ENCODE data around the gene GABPB2.
A peak's percentile ranks its signal among the peaks of the same experiment; 100 is the strongest.

GABPB2 gene

DNA sequence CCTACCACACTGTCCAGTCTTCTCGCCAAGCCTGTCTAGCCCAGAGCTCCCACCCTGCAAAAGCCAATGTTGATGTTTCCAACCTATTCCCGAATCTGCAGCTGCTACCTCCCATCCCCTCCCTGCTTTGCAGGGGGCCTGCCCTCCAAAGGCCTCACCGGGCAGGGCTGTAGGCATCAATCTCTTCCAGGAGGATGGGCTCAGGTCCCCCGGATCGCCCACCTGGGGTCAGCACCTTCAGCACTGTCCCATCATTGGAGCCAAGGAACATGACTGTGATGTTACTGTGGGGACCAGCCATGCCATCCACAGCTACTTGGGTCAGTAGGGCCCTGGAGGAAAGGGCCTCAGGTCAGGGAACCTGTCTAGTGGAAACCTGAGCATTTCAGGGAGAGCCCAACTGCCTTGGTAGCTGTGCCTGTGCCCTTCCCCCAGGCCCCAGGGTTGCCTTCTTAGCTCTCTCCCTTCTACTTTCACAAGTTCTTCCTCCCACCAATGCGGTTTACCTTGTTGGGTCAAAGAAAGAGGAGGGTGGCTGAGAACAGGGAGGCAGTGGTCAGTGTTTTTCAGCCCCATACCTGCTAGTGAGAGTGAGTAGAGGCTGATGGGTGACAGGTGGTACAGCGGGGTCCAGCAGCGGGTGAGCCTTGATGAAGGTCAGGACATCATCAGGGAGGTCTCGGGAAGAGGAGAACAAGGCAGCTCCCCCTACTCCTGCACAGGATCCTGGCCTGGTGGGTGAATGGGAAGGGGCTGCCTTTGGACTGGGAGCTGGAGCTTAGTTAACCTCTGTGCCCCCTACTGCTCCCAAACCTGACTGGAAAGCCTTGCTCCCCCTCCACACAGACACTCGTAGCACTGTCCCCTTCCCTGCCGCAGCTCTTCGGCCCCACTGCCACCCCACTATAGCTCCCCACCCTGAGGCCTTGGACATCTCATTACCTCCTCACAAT is 65.1 kb downstream of the GABPB2 start:
- Histone ChIP-seq H3K9ac (ENCODE audit: low read length) (no peak overlapping the region), H3K36me3 (ENCODE audit: control insufficient read depth, low read depth, low read length) (peaks cover 28% of the 10 kb centered on the region), H3K9me3 (ENCODE audit: control insufficient read depth, low read depth, low read length) (no peaks in the 10 kb centered on the region), H3K27me3 (ENCODE audit: control insufficient read depth, insufficient read depth, low read length) (peaks cover 32% of the 10 kb centered on the region), H3K4me1 (ENCODE audit: control insufficient read depth, low read depth, low read length) (no peaks in the 10 kb centered on the region), H3K4me3 (ENCODE audit: low read length) (no peak overlapping the region), H3K27ac (ENCODE audit: low read length) (no peak overlapping the region)

- Histone ChIP-seq H3K27ac (ENCODE audit: low read length) (no peak overlapping the region), H3K36me3 (ENCODE audit: control insufficient read depth, low read depth, low read length) (peaks cover 28% of the 10 kb centered on the region), H3K27me3 (ENCODE audit: control insufficient read depth, insufficient read depth, low read length) (peaks cover 14% of the 10 kb centered on the region), H3K9me3 (ENCODE audit: control insufficient read depth, low read depth, low read length) (no peaks in the 10 kb centered on the region), H3K4me3 (ENCODE audit: low read length) (no peak overlapping the region), H3K4me1 (ENCODE audit: control insufficient read depth, low read depth, low read length) (no peaks in the 10 kb centered on the region), H3K9ac (ENCODE audit: low read length) (no peak overlapping the region)
These were observed 67.2 kb downstream of the GABPB2 start for GRCh38 chr1:151137789-151138188.

GRCh38 chr1:151142411-151143056 is 72.0 kb downstream of the GABPB2 start:
- Histone ChIP-seq H3K9ac (ENCODE audit: low read length) (no peak overlapping the region), H3K27me3 (ENCODE audit: control insufficient read depth, insufficient read depth, low read length) (peaks cover 23% of the 10 kb centered on the region), H3K4me1 (ENCODE audit: control insufficient read depth, low read depth, low read length) (peaks cover 27% of the 10 kb centered on the region)

DNA sequence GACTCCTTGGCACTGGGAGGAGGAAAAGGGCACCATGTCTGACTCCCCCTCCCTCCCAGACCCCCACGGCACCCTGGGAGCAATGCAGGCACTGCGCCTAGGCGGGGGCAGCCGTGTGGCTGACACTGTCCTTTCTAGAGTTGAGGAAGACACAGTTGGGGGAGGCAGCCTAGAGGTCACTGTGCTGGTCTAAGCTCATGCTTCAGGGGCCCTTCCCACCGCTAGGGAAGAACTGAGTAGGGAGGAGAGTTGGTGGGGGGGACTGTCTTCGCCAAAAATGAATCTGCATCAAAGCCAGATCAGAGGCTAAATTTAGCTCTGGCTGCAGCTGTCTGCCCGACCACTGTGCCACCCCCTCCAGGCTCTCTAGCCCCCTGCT is 72.5 kb downstream of the GABPB2 start:
- H3K27ac ChIP-seq (ENCODE audit: low read length), result no peak overlapping the region
- no peak overlapping the region for H3K4me3 ChIP-seq (ENCODE audit: low read length)
- H3K4me1 ChIP-seq (ENCODE audit: control insufficient read depth, low read depth, low read length), result peaks cover 27% of the 10 kb centered on the region
- H3K36me3 ChIP-seq (ENCODE audit: control insufficient read depth, low read depth, low read length), result peaks cover 7% of the 10 kb centered on the region
- H3K9ac ChIP-seq (ENCODE audit: low read length), result no peak overlapping the region
- peaks cover 28% of the 10 kb centered on the region for H3K27me3 ChIP-seq (ENCODE audit: control insufficient read depth, insufficient read depth, low read length)
- H3K9me3 ChIP-seq (ENCODE audit: control insufficient read depth, low read depth, low read length), result no peaks in the 10 kb centered on the region

More at GRCh38 chr1:151142411-151143056, 72.0 kb downstream of the GABPB2 start:
- Histone ChIP-seq H3K27ac (ENCODE audit: low read length) (no peak overlapping the region), H3K9me3 (ENCODE audit: control insufficient read depth, low read depth, low read length) (no peaks in the 10 kb centered on the region), H3K36me3 (ENCODE audit: control insufficient read depth, low read depth, low read length) (peaks cover 7% of the 10 kb centered on the region), H3K4me3 (ENCODE audit: low read length) (no peak overlapping the region)

DNA sequence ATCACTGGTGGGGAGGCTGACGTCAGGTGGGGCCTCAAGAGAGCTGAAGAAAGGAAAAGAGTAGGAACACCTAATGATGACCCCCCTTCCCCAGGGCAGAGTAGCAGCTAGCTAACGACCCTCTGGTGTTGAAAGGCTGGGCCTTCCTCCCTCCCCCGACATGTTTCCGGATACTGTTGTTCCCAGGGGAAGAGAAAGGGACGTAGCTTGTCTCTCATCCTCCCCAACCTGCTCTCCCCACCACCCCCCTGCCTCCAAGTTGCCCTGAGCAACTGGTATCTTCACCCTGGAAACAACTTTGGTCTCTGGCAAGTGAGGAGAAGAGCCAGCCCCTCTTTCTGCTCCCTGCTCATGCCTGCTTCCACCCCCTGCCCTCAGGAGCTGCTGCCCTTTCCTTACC is 73.4 kb downstream of the GABPB2 start:
- Histone ChIP-seq H3K9ac (ENCODE audit: low read length) (no peak overlapping the region), H3K27ac (ENCODE audit: low read length) (no peak overlapping the region), H3K27me3 (ENCODE audit: control insufficient read depth, insufficient read depth, low read length) (peaks cover 30% of the 10 kb centered on the region), H3K36me3 (ENCODE audit: control insufficient read depth, low read depth, low read length) (peaks cover 7% of the 10 kb centered on the region), H3K4me1 (ENCODE audit: control insufficient read depth, low read depth, low read length) (peaks cover 27% of the 10 kb centered on the region), H3K4me3 (ENCODE audit: low read length) (no peak overlapping the region), H3K9me3 (ENCODE audit: control insufficient read depth, low read depth, low read length) (no peaks in the 10 kb centered on the region)

GRCh38 chr1:151144474-151145303 is 74.1 kb downstream of the GABPB2 start:
- H3K36me3 ChIP-seq (ENCODE audit: control insufficient read depth, low read depth, low read length), result peaks cover under 1% of the 10 kb centered on the region
- peaks cover 27% of the 10 kb centered on the region for H3K4me1 ChIP-seq (ENCODE audit: control insufficient read depth, low read depth, low read length)
- H3K4me3 ChIP-seq (ENCODE audit: low read length), result peak overlapping the region; percentile 65
- H3K27ac ChIP-seq (ENCODE audit: low read length), result no peak overlapping the region
- no peaks in the 10 kb centered on the region for H3K9me3 ChIP-seq (ENCODE audit: control insufficient read depth, low read depth, low read length)
- H3K27me3 ChIP-seq (ENCODE audit: control insufficient read depth, insufficient read depth, low read length), result peaks cover 30% of the 10 kb centered on the region
- peak overlapping the region; percentile 60 for H3K9ac ChIP-seq (ENCODE audit: low read length)

DNA sequence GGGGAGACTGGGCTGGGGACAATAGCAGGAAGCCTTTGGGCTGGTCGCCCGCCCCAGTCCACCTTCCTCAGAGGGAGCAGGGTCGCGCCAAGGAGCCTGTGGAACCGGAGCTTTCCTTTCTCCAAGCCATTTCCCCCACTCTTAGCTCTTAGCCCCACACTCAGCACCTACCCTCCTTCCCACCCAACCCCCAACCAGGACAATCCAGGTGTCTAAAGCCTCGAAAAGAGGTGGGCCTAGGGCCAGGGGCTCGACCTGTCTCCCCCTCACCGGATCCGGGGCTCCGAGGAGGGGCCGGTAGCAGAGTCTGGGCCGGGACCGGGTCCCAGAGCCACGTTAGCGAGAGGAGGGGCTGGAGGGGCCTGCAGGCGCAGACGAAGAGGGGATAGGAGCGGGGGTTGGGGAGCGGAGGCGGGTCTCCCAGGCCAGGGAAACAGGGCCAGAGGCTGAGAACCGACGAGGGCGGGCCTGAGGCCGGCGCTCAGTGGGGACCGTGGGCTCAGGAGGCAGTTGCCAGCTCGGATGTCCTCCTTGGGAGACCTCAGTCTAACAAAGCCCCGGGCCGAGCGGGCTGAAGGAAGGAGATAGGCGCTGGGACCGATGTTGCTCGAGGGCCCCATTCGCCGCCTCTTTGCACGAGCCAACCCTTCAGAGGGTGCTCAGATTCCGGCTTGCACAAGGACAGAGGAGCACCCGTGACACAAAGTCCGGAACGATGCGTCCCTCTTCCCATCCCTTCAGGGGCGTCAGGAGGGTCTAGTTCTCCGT is 74.9 kb downstream of the GABPB2 start:
- Histone ChIP-seq H3K27ac (ENCODE audit: low read length) (no peak overlapping the region), H3K4me3 (ENCODE audit: low read length) (peak overlapping the region; percentile 65), H3K4me1 (ENCODE audit: control insufficient read depth, low read depth, low read length) (peaks cover 27% of the 10 kb centered on the region), H3K9ac (ENCODE audit: low read length) (peak overlapping the region; percentile 60), H3K27me3 (ENCODE audit: control insufficient read depth, insufficient read depth, low read length) (peaks cover 30% of the 10 kb centered on the region), H3K36me3 (ENCODE audit: control insufficient read depth, low read depth, low read length) (no peaks in the 10 kb centered on the region), H3K9me3 (ENCODE audit: control insufficient read depth, low read depth, low read length) (no peaks in the 10 kb centered on the region)

- Histone ChIP-seq H3K9me3 (ENCODE audit: control insufficient read depth, low read depth, low read length) (no peaks in the 10 kb centered on the region), H3K4me3 (ENCODE audit: low read length) (peak overlapping the region; percentile 65), H3K36me3 (ENCODE audit: control insufficient read depth, low read depth, low read length) (no peaks in the 10 kb centered on the region), H3K9ac (ENCODE audit: low read length) (peak overlapping the region; percentile 60), H3K27me3 (ENCODE audit: control insufficient read depth, insufficient read depth, low read length) (peaks cover 30% of the 10 kb centered on the region), H3K4me1 (ENCODE audit: control insufficient read depth, low read depth, low read length) (peaks cover 27% of the 10 kb centered on the region), H3K27ac (ENCODE audit: low read length) (no peak overlapping the region)
These were observed 75.5 kb downstream of the GABPB2 start for GRCh38 chr1:151146072-151146411.

- Histone ChIP-seq H3K27ac (ENCODE audit: low read length) (no peak within 1 kb of the TSS), H3K36me3 (ENCODE audit: control insufficient read depth, low read depth, low read length) (no peaks in the 10 kb centered on the region), H3K9ac (ENCODE audit: low read length) (peak within 1 kb of the TSS; percentile 60), H3K4me1 (ENCODE audit: control insufficient read depth, low read depth, low read length) (peaks cover 27% of the 10 kb centered on the region), H3K27me3 (ENCODE audit: control insufficient read depth, insufficient read depth, low read length) (peaks cover 30% of the 10 kb centered on the region), H3K9me3 (ENCODE audit: control insufficient read depth, low read depth, low read length) (no peaks in the 10 kb centered on the region), H3K4me3 (ENCODE audit: low read length) (peak within 1 kb of the TSS; percentile 65)
These were observed 76.0 kb downstream of the GABPB2 start, which contains the start of gene SEMA6C for GRCh38 chr1:151146412-151147131. TSS of gene SEMA6C (minus strand) at chr1:151146631. CDS start at chr1:151142621, 4,010 bp downstream.

- H3K4me1 ChIP-seq (ENCODE audit: control insufficient read depth, low read depth, low read length), result peaks cover 27% of the 10 kb centered on the region
- peak overlapping the region; percentile 9 for H3K9ac ChIP-seq (ENCODE audit: low read length)
- H3K36me3 ChIP-seq (ENCODE audit: control insufficient read depth, low read depth, low read length), result no peaks in the 10 kb centered on the region
- H3K9me3 ChIP-seq (ENCODE audit: control insufficient read depth, low read depth, low read length), result no peaks in the 10 kb centered on the region
- peaks cover 30% of the 10 kb centered on the region for H3K27me3 ChIP-seq (ENCODE audit: control insufficient read depth, insufficient read depth, low read length)
- no peak overlapping the region for H3K27ac ChIP-seq (ENCODE audit: low read length)
- peak overlapping the region; percentile 65 for H3K4me3 ChIP-seq (ENCODE audit: low read length)
These were observed 76.6 kb downstream of the GABPB2 start for GRCh38 chr1:151147132-151147503.

All from iPS-18a (cell line).